Adrenal gland (tissue), 12 donors: Measurements from ENCODE around the gene BCL2L11. TPM values are rescaled to one million over a fixed set of nuclear protein-coding genes. Genes with fewer than 3 reads are reported as not detected.

ENCODE experiments used
- DNase-seq, 7 donors: peaks; one replicate each; pipeline ENCODE4 v3.0.0-alpha.2; 2019 to 2020
- H3K27ac ChIP-seq, 5 donors: fragments of 200-600 bp; sonication (generic) in 4 of 5; 1 replicate in 3 of 5; 2 replicates in 2 of 5; pipeline versions ENCODE4 v1.5.1 to v1.8.0; 2016 to 2020; ENCODE audit warnings: mild to moderate bottlenecking in 1 of 5
- H3K27me3 ChIP-seq: fragments of 200-600 bp; 2 replicates; pipeline ENCODE4 v1.8.0; 2021
- H3K36me3 ChIP-seq, 2 donors: fragments of 200-600 bp; replicated peaks in 1 of 2; 1 replicate in 1 of 2; 2 replicates in 1 of 2; pipeline versions ENCODE4 v1.5.1 to v1.8.0; 2018 to 2022
- H3K4me1 ChIP-seq, 2 donors: fragments of 200-600 bp; replicated peaks in 1 of 2; 1 replicate in 1 of 2; 2 replicates in 1 of 2; pipeline versions ENCODE4 v1.5.1 to v1.8.0; 2018 to 2021
- H3K4me3 ChIP-seq, 4 donors: fragments of 200-600 bp; sonication (generic) in 3 of 4; one replicate each; pipeline ENCODE4 v1.5.1; 2016 to 2018
- H3K9me3 ChIP-seq, 3 donors: fragments of 200-600 bp; sonication (generic) in 1 of 3; replicated peaks in 1 of 3; 1 replicate in 2 of 3; 2 replicates in 1 of 3; pipeline versions ENCODE4 v1.5.1 to v1.8.0; 2016 to 2021
- CTCF ChIP-seq, 6 experiments: fragments of 450-650 bp in 4 of 6; fragments of 200-600 bp in 2 of 6; sonication (generic) in 1 of 6; IDR thresholded peaks; 1 replicate in 5 of 6; 2 replicates in 1 of 6; pipeline versions ENCODE4 v1.5.1 to v1.8.0; 2016 to 2021; ENCODE audit warnings: antibody characterized with exemption in 6 of 6, mild to moderate bottlenecking in 2 of 6, moderate library complexity in 1 of 6
- POLR2A ChIP-seq, 2 donors: fragments of 450-650 bp; IDR thresholded peaks; one replicate each; pipeline ENCODE4 v1.6.1; 2017; ENCODE audit warnings: antibody characterized with exemption in 2 of 2, mild to moderate bottlenecking in 2 of 2, moderate library complexity in 1 of 2
- WGBS, 4 donors: extraction: QIAGEN DNeasy Blood & Tissue Kit in 2 of 4; methylation state at CpG; one replicate each; pipeline versions ENCODE4 v1.1.5 to v1.1.7; 2013 to 2017; 5-methylcytosine and 5-hydroxymethylcytosine counted together
- intact Hi-C, 2 donors: fragments of 100-400 bp; cut with DNase I; formaldehyde crosslinking; loops; one replicate each; pipeline versions ENCODE4 v1.14.1 to v1.15.0; 2022 to 2023
- polyA plus RNA-seq, 3 donors: library from polyadenylated mRNA; stranded (reverse); fragments of 200-250 nt in 2 of 3; fragments of 350-450 nt in 1 of 3; fragmentation: Illumina TruSeq in 1 of 3; extraction: RNeasy Lipid Tissue Mini Kit (QIAGEN cat#74804) in 1 of 3; gene quantifications; one replicate each; pipeline ENCODE4 v1.2.3, GENCODE V29; 2013 to 2014
- total RNA-seq, 9 donors: library from RNA; depleted of rRNA in 4 of 9; stranded (reverse); fragments of >200 nt in 4 of 9; fragments of 120-200 nt in 1 of 9; fragmentation: NEBNext Ultra II Directional in 1 of 9; extraction: Animal tissue kit (Norgen Biotek cat#: 25700) in 1 of 9; gene quantifications; one replicate each; pipeline versions ENCODE4 v1.1.0 to v1.2.4, GENCODE V29; 2013 to 2023
- donor health status: healthy with polysubstance abuse.
- donor health status: Bipolar disorder and iron deficiency.
- donor health status: DM: yes; HTN: yes; CAD: no.
- donor health status: DM: no; HTN: no; CAD: no.
- donor health status: DM: no; HTN: no; CAD: no.
- donor health status: DM: yes; HTN: yes; CAD: no.

BCL2L11 gene
- total and polyA plus RNA-seq, 12 donors = 2.5 to 165 (median 15.7) TPM

DNA sequence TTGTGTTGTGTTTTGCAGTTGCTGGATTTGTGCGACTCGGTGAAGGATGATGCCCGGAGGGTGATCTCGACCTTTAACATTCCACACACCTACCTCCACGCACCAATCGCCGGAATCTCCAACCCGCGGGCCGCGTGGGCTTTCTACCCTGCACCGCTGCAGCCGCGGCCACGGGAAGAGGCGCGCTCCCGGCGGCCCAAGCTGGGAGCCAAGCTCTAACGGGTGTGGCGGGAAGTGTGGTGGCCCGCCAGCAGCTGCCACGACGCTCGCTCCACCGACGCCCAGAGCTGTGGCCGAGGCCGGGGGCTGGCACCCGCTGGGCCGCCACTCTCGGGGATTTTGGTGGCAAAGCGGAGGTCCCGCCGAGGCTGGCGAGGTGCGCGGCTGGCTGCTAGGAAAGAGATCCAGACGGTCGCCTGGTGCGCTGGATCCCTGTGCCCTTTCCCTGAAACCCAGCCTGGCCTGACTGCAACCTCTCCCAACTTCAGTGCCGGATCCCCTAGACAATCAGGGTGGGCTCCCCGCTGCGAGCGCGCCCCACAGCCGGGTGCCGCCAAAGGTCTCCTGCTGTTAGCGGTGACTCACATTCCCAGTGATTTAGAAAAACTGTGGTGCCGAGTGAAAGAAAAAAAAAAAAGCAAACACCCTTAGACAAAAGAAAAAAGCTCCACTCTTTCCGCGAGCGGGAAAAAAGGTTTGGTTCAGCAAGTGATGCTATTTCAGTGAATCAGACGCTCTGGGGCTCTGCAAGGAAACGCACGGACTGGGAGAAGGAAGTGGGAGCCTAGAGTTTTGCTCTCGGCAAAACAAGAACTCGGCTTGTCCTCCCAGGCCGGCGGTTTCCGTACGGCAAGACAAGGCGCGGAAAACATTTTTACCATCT, 2.9 kb upstream of the BCL2L11 start:
- H3K9me3 ChIP-seq = no peaks in the 10 kb centered on the region
- peak in 4 of 7 donors; percentile 26 to 61 (median 30) for DNase-seq
- no peak overlapping the region for H3K27ac ChIP-seq
- peaks cover 1% of the 10 kb centered on the region for H3K27me3 ChIP-seq
- intact Hi-C loops = loop anchor here in 1 of 2 donors (10.0 kb wide), 1 partner anchor 587 kb away; no protein-coding TSS in a partner anchor
- H3K36me3 ChIP-seq = no peaks in the 10 kb centered on the region
- H3K4me3 ChIP-seq = peak overlapping the region in 2 of 4 donors; percentile 2 to 47
- no peak for TF ChIP-seq POLR2A (IDR thresholded peaks at IDR 0.05)
- TF ChIP-seq CTCF (IDR thresholded peaks at IDR 0.05) = no peak
- H3K4me1 ChIP-seq = peaks cover 5 to 27% of the 10 kb centered on the region in 2 donors
- WGBS, 4 donors = 11 to 21% (median 15%) methylated on average over 38 to 64 of the region's 64 CpGs

GRCh38 chr2:111118481-111118980, 2.2 kb upstream of the BCL2L11 start:
- peak in 3 of 7 donors; percentile 15 to 60 (median 27) for DNase-seq
- Histone ChIP-seq H3K27ac (no peak overlapping the region), H3K27me3 (no peaks in the 10 kb centered on the region), H3K36me3 (no peaks in the 10 kb centered on the region), H3K4me1 (peaks cover 5 to 31% of the 10 kb centered on the region in 2 donors), H3K4me3 (peak overlapping the region in 1 of 4 donors; percentile 47), H3K9me3 (no peaks in the 10 kb centered on the region)
- TF ChIP-seq CTCF (IDR thresholded peaks at IDR 0.05) = no peak
- TF ChIP-seq POLR2A (IDR thresholded peaks at IDR 0.05) = no peak
- intact Hi-C loops = loop anchor here in 1 of 2 donors (10.0 kb wide), 1 partner anchor 586 kb away; no protein-coding TSS in a partner anchor
- WGBS, 4 donors = 36 to 58% (median 49%) methylated on average over 30 to 33 of the region's 33 CpGs

DNA sequence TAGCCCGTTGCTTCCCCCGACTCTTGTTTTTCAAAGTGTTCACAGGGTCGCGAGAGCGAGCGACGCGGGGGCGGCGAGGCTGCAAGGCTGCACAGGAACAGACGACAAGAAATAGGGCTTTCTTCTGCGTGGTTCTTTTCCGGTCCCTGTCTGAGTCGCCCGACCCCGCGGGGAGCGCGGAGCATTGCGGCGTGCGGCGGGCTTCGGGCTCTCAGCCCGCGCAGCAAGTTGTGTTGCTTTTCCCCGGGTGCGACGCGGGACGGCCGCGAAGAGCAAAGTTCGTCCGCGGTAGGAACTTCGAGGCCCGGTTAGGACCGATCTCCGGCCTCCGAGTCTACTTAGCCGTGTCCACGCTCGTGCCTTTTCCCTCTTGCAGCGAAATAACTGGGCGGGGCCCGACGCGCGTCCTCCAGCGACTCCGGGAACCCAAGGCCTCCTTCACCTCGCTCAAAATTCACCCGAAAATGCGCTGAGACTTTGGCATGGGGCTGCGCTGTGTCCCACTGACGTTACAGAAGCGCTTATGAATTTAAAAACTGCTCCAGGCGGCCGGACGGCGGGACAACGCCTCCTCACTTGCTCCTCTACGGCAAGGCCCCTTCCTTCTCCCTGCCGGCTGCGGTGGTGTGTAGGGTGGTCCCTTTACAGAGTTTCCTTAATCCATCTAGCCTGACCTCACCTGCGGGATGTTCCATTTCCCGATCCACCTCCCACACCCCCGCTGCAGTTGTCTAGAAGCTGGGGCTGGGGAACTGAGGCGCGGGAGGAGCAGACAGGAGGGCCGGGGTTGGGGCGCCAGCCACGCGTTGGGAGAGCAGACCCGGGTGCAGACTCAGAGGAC, 1.5 kb upstream of the BCL2L11 start:
- Histone ChIP-seq H3K4me3 (peak overlapping the region in 1 of 4 donors; percentile 47), H3K27ac (no peak overlapping the region), H3K36me3 (no peaks in the 10 kb centered on the region), H3K27me3 (no peaks in the 10 kb centered on the region), H3K4me1 (peaks cover 5 to 35% of the 10 kb centered on the region in 2 donors), H3K9me3 (no peaks in the 10 kb centered on the region)
- TF ChIP-seq POLR2A (IDR thresholded peaks at IDR 0.05) (no peak), CTCF (IDR thresholded peaks at IDR 0.05) (no peak)
- peak in 4 of 7 donors; percentile 22 to 58 (median 32) for DNase-seq
- WGBS, 4 donors = 32 to 48% (median 38%) methylated on average over 27 to 76 of the region's 76 CpGs
- intact Hi-C loops = loop anchor here in 1 of 2 donors (10.0 kb wide), 1 partner anchor 586 kb away; no protein-coding TSS in a partner anchor
